D341Med (cell line): ENCODE results near the gene NECTIN3.

Source experiments
- DNase-seq: peaks from one replicate; pipeline ENCODE4 v3.0.0; 2012; ENCODE audit warnings: low spot score

Gene NECTIN3

GRCh38 chr3:111200027-111200426 is 128.4 kb downstream of the NECTIN3 start:
- DNase-seq = no peak

GRCh38 chr3:111210003-111210711 is 138.5 kb downstream of the NECTIN3 start:
- no peak for DNase-seq

DNA sequence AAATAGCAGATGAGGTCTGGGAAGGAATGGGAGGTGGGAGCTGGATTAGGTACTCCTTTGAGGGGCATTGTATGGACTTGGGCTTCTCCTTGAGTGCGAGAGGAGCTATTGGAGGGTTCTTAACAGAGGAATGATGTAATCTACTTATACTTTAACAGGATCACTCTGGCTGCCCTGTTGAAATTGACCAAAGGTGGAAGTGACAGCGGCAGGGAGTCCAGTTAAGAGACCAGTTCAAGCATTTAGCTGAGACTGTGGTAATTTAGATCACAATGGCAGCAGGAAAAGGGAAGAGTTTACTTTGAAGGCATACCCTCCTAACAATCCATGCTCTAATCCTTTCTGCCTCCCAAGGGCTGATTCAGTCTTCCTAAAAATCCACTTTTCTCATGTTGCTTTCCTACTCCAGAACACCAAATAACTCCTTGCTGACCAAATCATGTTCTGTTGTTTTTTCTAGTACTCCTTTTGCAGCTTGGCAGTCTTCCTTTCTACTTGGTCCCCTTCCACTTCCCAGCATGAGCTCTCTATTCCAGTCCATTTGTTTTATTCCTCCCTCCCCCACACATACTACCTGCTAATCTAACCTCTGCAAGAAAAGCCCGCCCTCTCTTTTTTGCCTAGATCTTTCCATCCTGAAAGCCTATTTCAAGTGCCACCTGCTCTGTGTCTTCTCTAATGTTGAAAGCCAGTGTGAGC is 139.4 kb downstream of the NECTIN3 start:
- DNase-seq = no peak

DNA sequence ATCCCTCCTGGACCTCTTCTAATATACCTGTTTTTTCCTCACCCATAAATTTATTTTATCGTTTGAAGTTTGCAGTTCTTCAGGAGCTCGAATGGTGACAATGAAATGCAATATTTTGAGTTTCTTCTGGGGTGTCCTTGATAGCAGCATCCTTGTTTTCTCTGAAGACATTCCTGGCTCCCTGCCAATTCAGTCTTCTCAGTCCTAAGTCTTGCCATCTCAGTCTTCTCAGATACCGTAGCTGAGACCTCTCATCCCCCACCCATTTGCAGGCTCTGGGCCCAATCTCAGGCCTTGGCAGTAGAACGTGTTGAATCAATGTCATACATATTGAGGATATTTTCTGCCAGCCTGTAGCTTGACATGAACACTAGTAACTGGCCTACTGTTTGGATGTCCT is 140.9 kb downstream of the NECTIN3 start:
- DNase-seq = no peak

DNA sequence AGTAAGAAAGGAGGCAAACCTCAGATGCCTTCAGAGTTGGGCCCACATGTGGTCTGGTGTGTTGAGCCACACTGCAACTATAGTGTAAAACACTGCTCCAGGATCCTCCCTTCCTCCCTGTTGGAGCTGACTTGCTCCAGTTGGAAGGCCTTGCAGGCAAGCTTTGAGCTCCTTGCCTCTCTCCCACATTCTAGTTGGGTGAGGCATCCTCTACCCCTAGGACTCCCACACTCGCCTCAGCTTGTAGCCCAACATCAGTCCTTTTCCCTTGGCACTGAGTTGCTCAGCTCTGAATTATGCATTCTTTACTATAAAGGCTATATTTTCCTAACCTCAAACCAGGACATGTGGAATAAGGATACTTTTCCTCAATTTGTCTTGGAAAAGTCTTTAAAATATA is 143.9 kb downstream of the NECTIN3 start:
- no peak for DNase-seq

GRCh38 chr3:111218615-111219014 is 147.0 kb downstream of the NECTIN3 start:
- no peak for DNase-seq

GRCh38 chr3:111227216-111227615 is 155.6 kb downstream of the NECTIN3 start:
- DNase-seq = no peak

- no peak for DNase-seq
Observed at GRCh38 chr3:111229301-111229700, 157.7 kb downstream of the NECTIN3 start.

DNA sequence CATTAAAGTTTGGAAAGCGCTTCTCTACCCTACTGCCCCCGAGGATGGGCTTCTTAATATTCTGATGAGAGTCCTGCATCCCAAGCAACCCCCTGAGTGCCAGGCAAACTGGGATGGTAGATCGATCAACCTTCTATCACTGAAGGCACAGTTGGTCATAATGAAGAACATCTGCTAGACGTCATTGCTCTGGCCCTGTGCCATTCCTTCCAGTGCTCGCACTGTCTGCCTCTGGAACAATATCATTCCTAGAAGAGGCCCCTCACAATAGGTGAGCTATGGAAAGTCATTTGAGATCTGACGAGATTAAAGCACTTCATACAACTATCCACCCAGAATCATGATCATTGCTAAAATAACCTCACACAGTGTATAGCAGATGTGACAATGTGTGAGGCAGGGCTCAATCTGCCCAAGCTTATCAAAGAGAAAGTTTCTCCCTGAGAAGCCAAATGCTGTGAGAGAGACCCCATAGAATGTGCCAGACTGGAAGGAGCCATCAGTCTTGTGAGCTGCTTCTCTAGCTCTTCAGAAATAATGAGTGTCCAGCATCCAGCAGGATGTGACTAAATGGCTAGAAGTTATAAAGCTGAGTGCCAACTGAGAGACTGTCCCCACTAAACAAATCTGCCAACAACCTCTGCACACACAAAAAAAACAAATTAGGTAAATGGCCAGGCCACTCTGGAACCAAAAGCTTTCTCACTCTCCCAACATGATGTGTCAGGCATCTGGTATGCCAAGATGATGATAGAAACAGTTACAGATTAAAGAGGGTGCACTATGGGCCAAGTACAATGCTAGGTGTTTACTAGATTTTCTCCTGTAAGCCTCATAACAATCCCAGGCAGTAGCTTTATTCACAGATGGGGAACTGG is 165.5 kb downstream of the NECTIN3 start:
- no peak for DNase-seq

GRCh38 chr3:111237946-111238345 is 166.3 kb downstream of the NECTIN3 start:
- no peak for DNase-seq

- DNase-seq = no peak
Observed at GRCh38 chr3:111238885-111239284, 167.3 kb downstream of the NECTIN3 start.

DNA sequence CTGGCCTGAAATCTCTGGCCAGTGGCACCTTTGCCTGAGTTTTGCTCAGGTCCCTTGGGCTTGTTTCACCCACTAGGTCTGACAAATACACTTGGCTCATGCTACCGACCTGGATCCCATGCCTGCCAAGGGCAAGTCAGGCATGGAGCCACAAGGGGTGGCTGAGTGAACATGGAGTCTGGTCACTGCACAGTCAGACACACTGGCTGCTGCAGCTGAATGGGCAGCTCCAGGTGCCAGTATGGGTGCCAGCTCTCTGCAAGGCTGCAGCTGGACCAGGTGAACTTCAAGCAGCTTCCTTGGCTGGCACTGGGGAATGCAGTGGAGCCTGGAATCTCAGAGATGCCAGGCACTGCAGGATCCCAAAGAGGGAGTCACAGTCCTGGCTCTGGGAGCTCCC is 170.3 kb downstream of the NECTIN3 start:
- no peak for DNase-seq
